ENCODE measurements around the gene LITAF.

LITAF gene

DNA sequence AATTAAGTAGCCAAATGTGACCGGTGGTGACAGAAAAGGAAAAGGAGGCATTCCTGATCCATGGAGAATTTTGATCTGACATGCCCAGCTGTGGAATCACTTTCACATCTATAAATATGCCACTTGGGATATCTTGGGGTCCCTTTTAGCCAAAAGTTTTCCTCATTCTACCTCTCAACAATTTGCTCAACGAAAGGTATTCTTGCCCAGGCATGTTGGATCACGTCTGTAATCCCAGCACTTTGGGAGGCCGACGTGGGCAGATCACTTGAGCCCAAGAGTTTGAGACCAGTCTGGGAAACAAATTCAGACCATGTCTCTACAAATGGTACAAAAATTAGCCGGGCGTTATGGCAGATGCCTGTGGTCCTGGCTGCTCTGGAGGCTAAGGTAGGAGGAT lies 24.3 kb downstream of the LITAF start:
- no peak for TF ChIP-seq EZH2phosphoT487 (conservative IDR thresholded peaks at IDR 0.05; ENCODE audit: low read length)
- TF ChIP-seq CTCF (IDR thresholded peaks at IDR 0.05; ENCODE audit: insufficient read depth, low read length, poor library complexity, severe bottlenecking) = no peak
- no peak overlapping the region for H3K4me3 ChIP-seq (ENCODE audit: insufficient read depth, low read length, poor library complexity, severe bottlenecking)
- no peak overlapping the region for H3K27ac ChIP-seq (ENCODE audit: low read depth, low read length)
- H3K36me3 ChIP-seq (ENCODE audit: low read length) = no peaks in the 10 kb centered on the region
- no peaks in the 10 kb centered on the region for H3F3A ChIP-seq (ENCODE audit: insufficient read depth)
- no peak overlapping the region for H3K4me2 ChIP-seq (ENCODE audit: low read depth, low read length, poor library complexity, severe bottlenecking)
- no peaks in the 10 kb centered on the region for H4K20me1 ChIP-seq (ENCODE audit: low read depth, low read length)
- H3K27me3 ChIP-seq (ENCODE audit: low read length) = no peaks in the 10 kb centered on the region
- no peaks in the 10 kb centered on the region for H3K9me2 ChIP-seq (replicated peaks; ENCODE audit: insufficient read depth, low read length)
- H2AFZ ChIP-seq (ENCODE audit: low read depth, low read length, severe bottlenecking) = no peak overlapping the region
- no peaks in the 10 kb centered on the region for H3K9me3 ChIP-seq (ENCODE audit: insufficient read depth, low read length)
- no peaks in the 10 kb centered on the region for H3K79me2 ChIP-seq (ENCODE audit: insufficient read depth, low read length)
- H3K9ac ChIP-seq (ENCODE audit: low read length) = no peak overlapping the region

- no peak for TF ChIP-seq EZH2phosphoT487 (conservative IDR thresholded peaks at IDR 0.05; ENCODE audit: low read length)
- no peak for TF ChIP-seq CTCF (IDR thresholded peaks at IDR 0.05; ENCODE audit: insufficient read depth, low read length, poor library complexity, severe bottlenecking)
- Histone ChIP-seq H3K79me2 (ENCODE audit: insufficient read depth, low read length) (no peaks in the 10 kb centered on the region), H2AFZ (ENCODE audit: low read depth, low read length, severe bottlenecking) (no peak overlapping the region), H3K9me2 (replicated peaks; ENCODE audit: insufficient read depth, low read length) (no peaks in the 10 kb centered on the region), H3K27ac (ENCODE audit: low read depth, low read length) (no peak overlapping the region), H3K27me3 (ENCODE audit: low read length) (no peaks in the 10 kb centered on the region), H3F3A (ENCODE audit: insufficient read depth) (no peaks in the 10 kb centered on the region), H4K20me1 (ENCODE audit: low read depth, low read length) (no peaks in the 10 kb centered on the region), H3K4me2 (ENCODE audit: low read depth, low read length, poor library complexity, severe bottlenecking) (no peak overlapping the region), H3K4me3 (ENCODE audit: insufficient read depth, low read length, poor library complexity, severe bottlenecking) (no peak overlapping the region), H3K36me3 (ENCODE audit: low read length) (no peaks in the 10 kb centered on the region), H3K9ac (ENCODE audit: low read length) (no peak overlapping the region), H3K9me3 (ENCODE audit: insufficient read depth, low read length) (no peaks in the 10 kb centered on the region)
These were observed 24.9 kb downstream of the LITAF start for GRCh38 chr16:11561856-11562255.

GRCh38 chr16:11561454-11561805 lies 25.3 kb downstream of the LITAF start:
- Histone ChIP-seq H3K36me3 (ENCODE audit: low read length) (no peaks in the 10 kb centered on the region), H2AFZ (ENCODE audit: low read depth, low read length, severe bottlenecking) (no peak overlapping the region), H3F3A (ENCODE audit: insufficient read depth) (no peaks in the 10 kb centered on the region), H4K20me1 (ENCODE audit: low read depth, low read length) (no peaks in the 10 kb centered on the region), H3K4me3 (ENCODE audit: insufficient read depth, low read length, poor library complexity, severe bottlenecking) (no peak overlapping the region), H3K9me2 (replicated peaks; ENCODE audit: insufficient read depth, low read length) (no peaks in the 10 kb centered on the region), H3K9me3 (ENCODE audit: insufficient read depth, low read length) (no peaks in the 10 kb centered on the region), H3K27me3 (ENCODE audit: low read length) (no peaks in the 10 kb centered on the region), H3K27ac (ENCODE audit: low read depth, low read length) (no peak overlapping the region), H3K4me2 (ENCODE audit: low read depth, low read length, poor library complexity, severe bottlenecking) (no peak overlapping the region), H3K9ac (ENCODE audit: low read length) (no peak overlapping the region), H3K79me2 (ENCODE audit: insufficient read depth, low read length) (no peaks in the 10 kb centered on the region)
- no peak for TF ChIP-seq CTCF (IDR thresholded peaks at IDR 0.05; ENCODE audit: insufficient read depth, low read length, poor library complexity, severe bottlenecking)
- TF ChIP-seq EZH2phosphoT487 (conservative IDR thresholded peaks at IDR 0.05; ENCODE audit: low read length) = no peak

Data from SU-DHL-6 (cell line).